ENCODE data around the gene SDCCAG8.

GRCh38 chr1:243415663-243416408 is 160.0 kb downstream of the SDCCAG8 start:
- no peak for TF ChIP-seq POLR2A (IDR thresholded peaks at IDR 0.05)
- TF ChIP-seq CTCF (IDR thresholded peaks at IDR 0.05), result no peak

Measured in Peyer's patch (tissue), 4 donors.